DMS153 treated with DMSO at 0.1 percent for 48 hours (cell line): Measurements from ENCODE around the gene MYMK.

Experiments used
- DNase-seq: peaks from one replicate; lab custom pipeline; 2025; ENCODE audit not compliant: unreplicated experiment; lab: John Stamatoyannopoulos, UW

MYMK gene

DNA sequence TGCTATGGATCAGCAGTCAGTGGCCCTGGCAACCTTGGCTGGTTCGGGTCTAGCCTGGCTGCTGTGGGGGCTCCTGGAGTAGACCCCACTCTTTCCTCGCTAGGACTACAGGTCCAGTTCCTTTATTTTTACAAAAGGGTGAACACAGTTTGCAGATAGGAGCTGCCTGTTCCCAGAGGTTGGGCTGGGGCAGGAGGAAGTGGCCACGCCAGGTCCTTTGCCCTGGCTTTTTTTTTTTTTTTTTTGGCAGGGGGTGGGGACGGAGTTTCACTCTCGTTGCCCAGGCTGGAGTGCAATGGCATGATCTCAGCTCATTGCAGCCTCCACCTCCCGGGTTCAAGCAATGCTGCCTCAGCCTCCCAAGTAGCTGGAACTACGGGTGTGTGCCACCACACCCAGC is 53.8 kb downstream of the MYMK start:
- DNase-seq: no peak

DNA sequence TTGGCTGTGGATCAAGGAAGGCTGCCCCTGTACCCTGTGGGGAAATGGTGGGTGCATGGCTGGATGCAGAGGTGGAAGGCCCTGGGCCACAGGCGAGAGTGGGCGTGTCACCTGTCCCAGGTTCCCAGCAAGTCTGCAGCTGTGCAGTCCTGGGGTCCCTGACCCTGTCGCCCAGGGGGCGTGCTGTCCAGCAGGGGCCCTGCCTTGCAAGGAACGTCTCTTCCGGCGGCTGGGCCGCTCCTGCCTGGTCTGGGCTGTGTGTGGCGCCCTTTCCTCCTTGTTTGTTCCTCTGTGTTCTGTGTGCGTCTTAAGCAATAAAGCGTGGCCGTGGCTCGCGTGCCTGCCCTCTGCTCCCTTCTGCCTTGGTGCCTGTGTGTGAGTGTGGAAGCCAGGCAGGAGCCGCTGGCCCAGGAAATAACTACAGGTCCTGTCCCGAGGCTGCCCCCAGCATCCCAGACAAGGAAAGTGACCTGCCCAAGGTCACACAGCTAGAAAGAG is 54.3 kb downstream of the MYMK start:
- DNase-seq: no peak

DNA sequence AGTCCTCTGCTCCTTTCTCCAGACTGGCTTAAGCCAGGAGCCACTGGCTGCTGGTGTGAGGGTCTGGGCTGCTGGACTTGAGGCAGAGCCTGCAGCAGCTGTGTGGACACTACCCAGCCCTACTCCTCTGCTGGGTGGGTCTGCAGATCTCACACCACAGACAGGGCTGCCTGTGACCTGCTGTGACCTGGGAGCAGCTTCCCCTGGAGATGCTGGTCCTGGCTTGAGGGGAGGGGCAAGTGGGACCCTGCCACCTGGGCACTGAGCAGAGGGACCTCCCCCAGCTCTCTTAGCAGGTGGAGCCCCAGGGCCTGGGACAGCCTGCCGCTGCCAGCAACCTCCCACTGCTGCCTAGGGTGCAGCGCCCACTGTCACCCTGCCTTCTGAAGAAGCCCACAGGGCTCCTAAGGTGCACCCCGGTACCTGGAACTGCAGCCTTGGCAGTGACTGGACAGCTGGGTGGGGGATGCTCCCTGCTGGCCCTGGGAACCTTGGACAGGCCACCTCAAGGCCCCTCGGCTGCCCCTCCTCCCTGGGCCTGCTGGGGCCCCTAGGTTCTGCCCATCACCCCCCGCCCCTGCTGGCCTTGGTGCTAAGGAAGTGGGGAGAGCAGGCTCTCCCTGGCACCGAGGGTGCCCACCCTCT is 55.9 kb downstream of the MYMK start:
- DNase-seq: no peak

DNA sequence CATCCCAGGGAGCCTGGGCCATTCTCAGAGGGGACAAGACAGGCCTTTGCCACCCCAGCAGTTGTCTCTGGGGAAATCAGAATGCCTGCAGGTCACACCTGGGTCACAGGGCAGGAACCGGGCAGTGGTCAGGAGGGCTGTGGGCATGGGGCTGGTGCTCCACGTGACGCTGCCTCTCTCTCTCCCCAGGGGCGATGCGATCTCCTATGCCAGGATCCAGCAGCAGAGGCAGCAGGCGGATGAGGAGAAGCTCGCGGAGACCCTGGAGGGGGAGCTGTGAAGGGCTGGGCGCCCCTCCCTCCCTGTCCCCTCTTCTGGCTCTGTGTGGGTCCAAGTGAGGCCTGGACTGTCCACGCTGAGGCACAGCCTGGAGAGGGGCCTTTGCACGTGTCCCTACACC is 56.4 kb downstream of the MYMK start:
- DNase-seq: no peak

DNA sequence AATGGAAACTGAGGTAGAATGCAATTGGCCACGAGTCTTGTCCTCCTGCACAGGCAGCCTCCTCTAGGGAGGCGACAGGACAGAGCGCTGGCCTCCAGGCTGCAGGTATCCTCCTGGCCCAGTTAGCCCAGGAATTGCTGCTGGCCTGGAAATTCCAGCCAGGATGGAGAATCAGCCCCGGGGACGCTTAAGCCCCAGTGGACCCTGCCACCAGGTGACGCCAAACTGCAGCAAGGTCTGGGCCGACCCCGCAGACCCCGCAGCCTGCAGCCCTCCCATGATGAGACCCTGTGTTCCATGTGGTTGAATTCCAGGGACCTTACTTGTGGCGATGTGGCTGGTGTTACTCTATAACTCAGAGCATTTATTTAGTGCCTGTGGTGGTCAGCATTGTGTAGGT is 57.7 kb downstream of the MYMK start:
- DNase-seq: no peak

DNA sequence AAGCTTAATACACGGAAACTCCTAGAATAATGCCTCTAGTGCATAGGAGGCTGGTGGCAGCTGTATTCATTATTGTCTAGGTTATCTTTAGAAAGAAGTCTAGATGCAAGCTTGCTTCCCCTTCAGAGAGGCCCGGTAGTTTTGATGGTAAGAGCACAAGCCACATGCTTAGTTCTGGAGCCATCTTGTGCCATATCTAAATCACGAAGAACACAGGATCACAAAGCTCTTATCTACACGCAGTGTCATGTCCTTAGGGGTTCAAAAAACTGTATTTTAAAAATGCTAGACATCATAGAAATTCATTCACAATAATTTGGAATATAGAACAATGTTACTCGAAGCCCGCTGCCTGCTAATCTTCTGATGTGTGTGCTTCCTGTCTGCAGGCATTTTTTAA is 58.8 kb downstream of the MYMK start:
- DNase-seq: no peak

DNA sequence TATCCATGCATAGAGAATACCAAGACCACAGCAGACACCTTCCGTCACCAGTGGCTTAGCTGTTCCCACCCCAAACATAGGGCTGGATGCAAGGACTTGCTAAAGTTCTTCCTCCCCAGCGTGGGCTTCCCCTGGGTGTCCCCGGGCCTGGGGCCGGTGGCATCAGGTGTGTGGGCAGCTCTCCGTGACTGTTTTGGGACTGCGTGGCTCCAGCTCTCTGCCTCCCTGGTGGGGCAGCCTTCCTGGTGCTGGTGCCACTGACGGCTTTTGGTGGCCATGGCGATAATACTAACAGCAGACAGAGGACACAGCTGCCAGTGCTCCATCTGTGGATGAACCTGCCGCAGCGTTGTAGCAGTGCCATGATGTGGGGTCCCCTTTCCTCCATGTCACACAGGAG is 60.1 kb downstream of the MYMK start:
- no peak for DNase-seq
